HAP-1 (cell line): ENCODE data around the gene PSMB1.
A peak's percentile ranks its signal among the peaks of the same experiment; 100 is the strongest.
"Not testable (repeated sequence)": the region's sequence is repeated elsewhere in the genome, so short reads cannot be mapped to it uniquely, and the experiment has no call there.

Experiments used
- DNase-seq, 2 experiments: peaks; one replicate each; pipeline ENCODE4 v3.0.0-alpha.2; 2016 to 2020; ENCODE audit warnings: low spot score in 2 of 2
- H3K27me3 ChIP-seq: fragments of 250-450 bp; sonication (Bioruptor Pico); 2 replicates; pipeline ENCODE4 v1.5.1; 2020; ENCODE audit warnings: low read depth, mild to moderate bottlenecking, moderate library complexity
- H3K36me3 ChIP-seq: fragments of 250-450 bp; sonication (Bioruptor Pico); replicated peaks from 2 replicates; pipeline ENCODE4 v1.5.1; 2020; ENCODE audit warnings: mild to moderate bottlenecking
- H3K4me1 ChIP-seq: fragments of 250-450 bp; sonication (Bioruptor Pico); 2 replicates; pipeline ENCODE4 v1.5.1; 2020; ENCODE audit warnings: mild to moderate bottlenecking
- H3K4me3 ChIP-seq: fragments of 250-450 bp; sonication (Bioruptor Pico); 2 replicates; pipeline ENCODE4 v1.5.1; 2020; ENCODE audit warnings: mild to moderate bottlenecking, moderate library complexity
- H3K9me3 ChIP-seq: fragments of 250-450 bp; sonication (Bioruptor Pico); 2 replicates; pipeline ENCODE4 v1.5.1; 2020; ENCODE audit warnings: mild to moderate bottlenecking, moderate library complexity
- in situ Hi-C: fragments of 300-500 bp; cut with MboI; formaldehyde crosslinking; loops from 3 replicates; pipeline ENCODE4 v1.14.3; 2020; ENCODE audit warnings: low sequenced_read_pairs, inconsistent platforms, mixed read lengths

Gene PSMB1

GRCh38 chr6:170524172-170524502 is 29.0 kb downstream of the PSMB1 start:
- no peaks in the 10 kb centered on the region for H3K9me3 ChIP-seq
- peaks cover 17% of the 10 kb centered on the region for H3K4me1 ChIP-seq
- no peak for DNase-seq
- in situ Hi-C loops, result no loop called here
- H3K36me3 ChIP-seq, result no peaks in the 10 kb centered on the region
- peaks cover 11% of the 10 kb centered on the region for H3K27me3 ChIP-seq
- H3K4me3 ChIP-seq, result no peak overlapping the region

GRCh38 chr6:170523256-170524171 is 29.6 kb downstream of the PSMB1 start:
- Histone ChIP-seq H3K9me3 (no peaks in the 10 kb centered on the region), H3K4me1 (peaks cover 17% of the 10 kb centered on the region), H3K27me3 (peaks cover 10% of the 10 kb centered on the region), H3K4me3 (no peak overlapping the region), H3K36me3 (no peaks in the 10 kb centered on the region)
- no peak for DNase-seq
- in situ Hi-C loops, result no loop called here

GRCh38 chr6:170522565-170523183 is 30.4 kb downstream of the PSMB1 start:
- peaks cover 17% of the 10 kb centered on the region for H3K4me1 ChIP-seq
- DNase-seq, result peak in 1 of 2 experiments; percentile 27
- H3K4me3 ChIP-seq, result no peak overlapping the region
- peaks cover 10% of the 10 kb centered on the region for H3K27me3 ChIP-seq
- H3K9me3 ChIP-seq, result no peaks in the 10 kb centered on the region
- in situ Hi-C loops, result no loop called here
- H3K36me3 ChIP-seq, result no peaks in the 10 kb centered on the region

GRCh38 chr6:170516783-170517616 is 36.1 kb downstream of the PSMB1 start:
- in situ Hi-C loops, result no loop called here

GRCh38 chr6:170514908-170515307 is 38.2 kb downstream of the PSMB1 start:
- in situ Hi-C loops, result no loop called here
- no peak for DNase-seq
- peaks cover 2% of the 10 kb centered on the region; the same call in 1 of the 2 replicates for H3K9me3 ChIP-seq
- no peaks in the 10 kb centered on the region for H3K36me3 ChIP-seq
- H3K4me1 ChIP-seq, result no peaks in the 10 kb centered on the region
- H3K27me3 ChIP-seq, result peaks cover 8% of the 10 kb centered on the region; the same call in 1 of the 2 replicates
- no peak overlapping the region for H3K4me3 ChIP-seq

More at GRCh38 chr6:170516783-170517616, 36.1 kb downstream of the PSMB1 start:
- no peaks in the 10 kb centered on the region for H3K4me1 ChIP-seq
- DNase-seq, result peak; percentile 72 to 74
- peaks cover 10% of the 10 kb centered on the region; the same call in 1 of the 2 replicates for H3K27me3 ChIP-seq
- H3K9me3 ChIP-seq, result peaks cover 2% of the 10 kb centered on the region; the same call in 1 of the 2 replicates
- no peaks in the 10 kb centered on the region for H3K36me3 ChIP-seq
- no peak overlapping the region for H3K4me3 ChIP-seq

- Histone ChIP-seq H3K27me3 (no peaks in the 10 kb centered on the region), H3K4me1 (no peaks in the 10 kb centered on the region), H3K36me3 (no peaks in the 10 kb centered on the region), H3K9me3 (peaks cover 2% of the 10 kb centered on the region; the same call in 1 of the 2 replicates), H3K4me3 (no peak overlapping the region)
- in situ Hi-C loops, result no loop called here
- no peak for DNase-seq
Measured at GRCh38 chr6:170512249-170512648, 40.9 kb downstream of the PSMB1 start.

- no peaks in the 10 kb centered on the region for H3K36me3 ChIP-seq
- no peaks in the 10 kb centered on the region for H3K4me1 ChIP-seq
- in situ Hi-C loops, result no loop called here
- H3K4me3 ChIP-seq, result no peak overlapping the region
- no peaks in the 10 kb centered on the region for H3K27me3 ChIP-seq
- H3K9me3 ChIP-seq, result peaks cover 2% of the 10 kb centered on the region; the same call in 1 of the 2 replicates
- DNase-seq, result no peak
Measured at GRCh38 chr6:170510631-170511030, 42.5 kb downstream of the PSMB1 start.

GRCh38 chr6:170509723-170510018 is 43.4 kb downstream of the PSMB1 start:
- in situ Hi-C loops, result no loop called here
- H3K9me3 ChIP-seq, result peaks cover under 1% of the 10 kb centered on the region; the same call in 1 of the 2 replicates
- no peak overlapping the region for H3K4me3 ChIP-seq
- no peaks in the 10 kb centered on the region for H3K4me1 ChIP-seq
- no peaks in the 10 kb centered on the region for H3K36me3 ChIP-seq
- H3K27me3 ChIP-seq, result no peaks in the 10 kb centered on the region
- no peak for DNase-seq

GRCh38 chr6:170508892-170509722 is 44.0 kb downstream of the PSMB1 start:
- DNase-seq, in situ Hi-C loops, H3K27me3 ChIP-seq, H3K4me3 ChIP-seq, H3K4me1 ChIP-seq, H3K36me3 ChIP-seq, H3K9me3 ChIP-seq: not testable (repeated sequence)

- H3K27me3 ChIP-seq, in situ Hi-C loops, DNase-seq, H3K9me3 ChIP-seq, H3K4me3 ChIP-seq, H3K4me1 ChIP-seq, H3K36me3 ChIP-seq: not testable (repeated sequence)
Measured at GRCh38 chr6:170508275-170508674, 44.8 kb downstream of the PSMB1 start.

GRCh38 chr6:170507728-170508127 is 45.4 kb downstream of the PSMB1 start:
- H3K9me3 ChIP-seq, H3K36me3 ChIP-seq, H3K4me1 ChIP-seq, in situ Hi-C loops, H3K4me3 ChIP-seq, H3K27me3 ChIP-seq, DNase-seq: not testable (repeated sequence)

GRCh38 chr6:170506446-170506845 is 46.7 kb downstream of the PSMB1 start:
- in situ Hi-C loops, result no loop called here
- DNase-seq, result no peak
- no peaks in the 10 kb centered on the region for H3K4me1 ChIP-seq
- H3K36me3 ChIP-seq, result no peaks in the 10 kb centered on the region
- no peak overlapping the region for H3K4me3 ChIP-seq
- no peaks in the 10 kb centered on the region for H3K9me3 ChIP-seq
- no peaks in the 10 kb centered on the region for H3K27me3 ChIP-seq

GRCh38 chr6:170505306-170505705 is 47.8 kb downstream of the PSMB1 start:
- in situ Hi-C loops, result no loop called here
- DNase-seq, result no peak

More at GRCh38 chr6:170505306-170505705, 47.8 kb downstream of the PSMB1 start:
- Histone ChIP-seq H3K4me3 (no peak overlapping the region), H3K27me3 (no peaks in the 10 kb centered on the region), H3K36me3 (no peaks in the 10 kb centered on the region), H3K4me1 (no peaks in the 10 kb centered on the region), H3K9me3 (no peaks in the 10 kb centered on the region)
